ENCODE measurements around the gene VEGFA.

Gene VEGFA

DNA sequence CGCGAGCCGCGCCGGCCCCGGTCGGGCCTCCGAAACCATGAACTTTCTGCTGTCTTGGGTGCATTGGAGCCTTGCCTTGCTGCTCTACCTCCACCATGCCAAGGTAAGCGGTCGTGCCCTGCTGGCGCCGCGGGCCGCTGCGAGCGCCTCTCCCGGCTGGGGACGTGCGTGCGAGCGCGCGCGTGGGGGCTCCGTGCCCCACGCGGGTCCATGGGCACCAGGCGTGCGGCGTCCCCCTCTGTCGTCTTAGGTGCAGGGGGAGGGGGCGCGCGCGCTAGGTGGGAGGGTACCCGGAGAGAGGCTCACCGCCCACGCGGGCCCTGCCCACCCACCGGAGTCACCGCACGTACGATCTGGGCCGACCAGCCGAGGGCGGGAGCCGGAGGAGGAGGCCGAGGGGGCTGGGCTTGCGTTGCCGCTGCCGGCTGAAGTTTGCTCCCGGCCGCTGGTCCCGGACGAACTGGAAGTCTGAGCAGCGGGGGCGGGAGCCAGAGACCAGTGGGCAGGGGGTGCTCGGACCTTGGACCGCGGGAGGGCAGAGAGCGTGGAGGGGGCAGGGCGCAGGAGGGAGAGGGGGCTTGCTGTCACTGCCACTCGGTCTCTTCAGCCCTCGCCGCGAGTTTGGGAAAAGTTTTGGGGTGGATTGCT, 1.3 kb downstream of the VEGFA start:
- H2AFZ ChIP-seq (ENCODE audit: low read depth), result peak overlapping the region; percentile 42
- H3K36me3 ChIP-seq (ENCODE audit: insufficient read depth), result no peaks in the 10 kb centered on the region
- H3K4me3 ChIP-seq (IDR thresholded peaks at IDR 0.05; ENCODE audit: insufficient read depth, low read depth, low read length), result no peak overlapping the region
- H3K27ac ChIP-seq, result peak overlapping the region; percentile 98
- H3K4me2 ChIP-seq, result peak overlapping the region; percentile 87; the same call in 1 of the 2 replicates
- no peaks in the 10 kb centered on the region for H3K27me3 ChIP-seq (ENCODE audit: insufficient read depth, low read depth)
- H3K9ac ChIP-seq, result peak overlapping the region; percentile 100
- H4K20me1 ChIP-seq (ENCODE audit: insufficient read depth), result no peaks in the 10 kb centered on the region; the same call in 1 of the 2 replicates
- peaks cover 64% of the 10 kb centered on the region for H3K79me2 ChIP-seq (ENCODE audit: insufficient read depth, low read depth)
- TF ChIP-seq, protein P1, sequence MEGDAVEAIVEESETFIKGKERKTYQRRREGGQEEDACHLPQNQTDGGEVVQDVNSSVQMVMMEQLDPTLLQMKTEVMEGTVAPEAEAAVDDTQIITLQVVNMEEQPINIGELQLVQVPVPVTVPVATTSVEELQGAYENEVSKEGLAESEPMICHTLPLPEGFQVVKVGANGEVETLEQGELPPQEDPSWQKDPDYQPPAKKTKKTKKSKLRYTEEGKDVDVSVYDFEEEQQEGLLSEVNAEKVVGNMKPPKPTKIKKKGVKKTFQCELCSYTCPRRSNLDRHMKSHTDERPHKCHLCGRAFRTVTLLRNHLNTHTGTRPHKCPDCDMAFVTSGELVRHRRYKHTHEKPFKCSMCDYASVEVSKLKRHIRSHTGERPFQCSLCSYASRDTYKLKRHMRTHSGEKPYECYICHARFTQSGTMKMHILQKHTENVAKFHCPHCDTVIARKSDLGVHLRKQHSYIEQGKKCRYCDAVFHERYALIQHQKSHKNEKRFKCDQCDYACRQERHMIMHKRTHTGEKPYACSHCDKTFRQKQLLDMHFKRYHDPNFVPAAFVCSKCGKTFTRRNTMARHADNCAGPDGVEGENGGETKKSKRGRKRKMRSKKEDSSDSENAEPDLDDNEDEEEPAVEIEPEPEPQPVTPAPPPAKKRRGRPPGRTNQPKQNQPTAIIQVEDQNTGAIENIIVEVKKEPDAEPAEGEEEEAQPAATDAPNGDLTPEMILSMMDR (conservative IDR thresholded peaks at IDR 0.05; ENCODE audit: low read depth, low read length), result no peak
- peaks cover 32% of the 10 kb centered on the region for H3K4me1 ChIP-seq (ENCODE audit: low read depth, poor library complexity, severe bottlenecking)

DNA sequence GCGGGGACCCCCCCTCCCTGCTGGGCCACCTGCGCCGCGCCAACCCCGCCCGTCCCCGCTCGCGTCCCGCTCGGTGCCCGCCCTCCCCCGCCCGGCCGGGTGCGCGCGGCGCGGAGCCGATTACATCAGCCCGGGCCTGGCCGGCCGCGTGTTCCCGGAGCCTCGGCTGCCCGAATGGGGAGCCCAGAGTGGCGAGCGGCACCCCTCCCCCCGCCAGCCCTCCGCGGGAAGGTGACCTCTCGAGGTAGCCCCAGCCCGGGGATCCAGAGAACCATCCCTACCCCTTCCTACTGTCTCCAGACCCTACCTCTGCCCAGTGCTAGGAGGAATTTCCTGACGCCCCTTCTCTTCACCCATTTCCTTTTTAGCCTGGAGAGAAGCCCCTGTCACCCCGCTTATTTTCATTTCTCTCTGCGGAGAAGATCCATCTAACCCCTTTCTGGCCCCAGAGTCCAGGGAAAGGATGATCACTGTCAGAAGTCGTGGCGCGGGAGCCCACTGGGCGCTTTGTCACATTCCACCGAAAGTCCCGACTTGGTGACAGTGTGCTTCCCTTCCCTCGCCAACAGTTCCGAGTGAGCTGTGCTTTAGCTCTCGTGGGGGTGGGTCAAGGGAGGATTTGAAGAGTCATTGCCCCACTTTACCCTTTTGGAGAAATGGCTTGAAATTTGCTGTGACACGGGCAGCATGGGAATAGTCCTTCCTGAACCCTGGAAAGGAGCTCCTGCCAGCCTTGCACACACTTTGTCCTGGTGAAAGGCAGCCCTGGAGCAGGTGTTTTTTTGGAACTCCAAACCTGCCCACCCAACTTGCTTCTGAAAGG, 2.1 kb downstream of the VEGFA start:
- Histone ChIP-seq H2AFZ (ENCODE audit: low read depth) (peak overlapping the region; percentile 42; the same call in 1 of the 2 replicates), H3K4me3 (IDR thresholded peaks at IDR 0.05; ENCODE audit: insufficient read depth, low read depth, low read length) (no peak overlapping the region), H3K79me2 (ENCODE audit: insufficient read depth, low read depth) (peaks cover 71% of the 10 kb centered on the region), H4K20me1 (ENCODE audit: insufficient read depth) (no peaks in the 10 kb centered on the region; the same call in 1 of the 2 replicates), H3K36me3 (ENCODE audit: insufficient read depth) (peaks cover 2% of the 10 kb centered on the region; the same call in 1 of the 2 replicates), H3K27me3 (ENCODE audit: insufficient read depth, low read depth) (no peaks in the 10 kb centered on the region), H3K9ac (peak overlapping the region; percentile 100), H3K27ac (peak overlapping the region; percentile 98), H3K4me1 (ENCODE audit: low read depth, poor library complexity, severe bottlenecking) (peaks cover 38% of the 10 kb centered on the region), H3K4me2 (peak overlapping the region; percentile 80)
- TF ChIP-seq, protein P1 (conservative IDR thresholded peaks at IDR 0.05; ENCODE audit: low read depth, low read length), result no peak

DNA sequence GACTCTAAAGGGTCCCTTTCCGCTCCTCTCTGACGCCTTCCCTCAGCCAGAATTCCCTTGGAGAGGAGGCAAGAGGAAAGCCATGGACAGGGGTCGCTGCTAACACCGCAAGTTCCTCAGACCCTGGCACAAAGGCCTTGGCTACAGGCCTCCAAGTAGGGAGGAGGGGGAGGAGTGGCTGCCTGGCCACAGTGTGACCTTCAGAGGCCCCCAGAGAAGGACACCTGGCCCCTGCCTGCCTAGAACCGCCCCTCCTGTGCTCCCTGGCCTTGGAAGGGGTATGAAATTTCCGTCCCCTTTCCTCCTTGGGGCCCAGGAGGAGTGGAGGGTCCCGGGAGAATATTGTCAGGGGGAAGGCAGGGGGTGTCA, 2.7 kb downstream of the VEGFA start:
- H3K27ac ChIP-seq, result peak overlapping the region; percentile 98
- H3K4me3 ChIP-seq (IDR thresholded peaks at IDR 0.05; ENCODE audit: insufficient read depth, low read depth, low read length), result no peak overlapping the region
- H2AFZ ChIP-seq (ENCODE audit: low read depth), result no peak overlapping the region
- peaks cover 3% of the 10 kb centered on the region; the same call in 1 of the 2 replicates for H3K36me3 ChIP-seq (ENCODE audit: insufficient read depth)
- no peaks in the 10 kb centered on the region for H3K27me3 ChIP-seq (ENCODE audit: insufficient read depth, low read depth)
- peaks cover 38% of the 10 kb centered on the region for H3K4me1 ChIP-seq (ENCODE audit: low read depth, poor library complexity, severe bottlenecking)
- peaks cover 77% of the 10 kb centered on the region for H3K79me2 ChIP-seq (ENCODE audit: insufficient read depth, low read depth)
- peak overlapping the region; percentile 80 for H3K4me2 ChIP-seq
- peak overlapping the region; percentile 100 for H3K9ac ChIP-seq
- H4K20me1 ChIP-seq (ENCODE audit: insufficient read depth), result no peaks in the 10 kb centered on the region; the same call in 1 of the 2 replicates
- TF ChIP-seq, protein P1 (conservative IDR thresholded peaks at IDR 0.05; ENCODE audit: low read depth, low read length), result no peak

DNA sequence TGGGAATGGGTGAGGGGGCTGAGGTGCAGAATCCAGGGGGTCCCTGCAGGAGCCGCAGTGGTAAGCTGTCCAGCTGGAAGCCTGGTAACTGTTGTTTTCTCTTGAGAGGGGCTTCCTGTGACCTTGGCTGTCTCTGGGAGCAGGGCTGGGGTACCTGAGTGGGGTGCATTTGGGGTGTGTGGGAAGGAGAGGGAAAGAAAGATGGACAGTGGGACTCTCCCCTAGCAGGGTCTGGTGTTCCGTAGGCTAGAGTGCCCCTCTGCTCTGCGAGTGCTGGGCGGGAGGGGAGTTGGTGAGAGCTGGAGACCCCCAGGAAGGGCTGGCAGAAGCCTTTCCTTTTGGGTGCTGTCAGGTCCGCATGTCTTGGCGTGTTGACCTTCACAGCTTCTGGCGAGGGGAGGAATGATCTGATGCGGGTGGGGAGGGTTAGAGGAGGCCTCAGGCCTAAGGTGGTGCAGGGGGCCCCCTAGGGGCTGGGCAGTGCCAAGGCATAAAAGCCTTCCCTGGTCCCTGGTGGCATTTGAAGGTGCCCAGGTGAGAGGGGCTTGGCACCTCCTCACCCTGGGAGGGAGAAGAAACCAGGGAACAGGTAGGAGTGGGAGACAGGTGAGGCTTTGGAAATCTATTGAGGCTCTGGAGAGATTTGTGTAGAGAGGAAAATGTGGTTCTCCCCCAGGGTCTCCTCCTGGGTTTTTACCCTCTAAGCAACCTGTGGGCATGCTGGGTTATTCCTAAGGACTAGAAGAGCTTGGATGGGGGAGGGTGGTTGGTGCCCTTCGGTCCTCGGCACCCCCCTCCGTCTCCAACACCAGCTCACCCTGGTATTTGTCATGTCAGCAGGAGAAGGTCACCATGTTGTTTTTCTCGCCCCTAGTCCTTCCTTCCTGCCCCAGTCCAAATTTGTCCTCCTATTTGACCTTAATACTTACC, 3.3 kb downstream of the VEGFA start:
- H3K4me1 ChIP-seq (ENCODE audit: low read depth, poor library complexity, severe bottlenecking), result peaks cover 38% of the 10 kb centered on the region
- TF ChIP-seq, protein P1 (conservative IDR thresholded peaks at IDR 0.05; ENCODE audit: low read depth, low read length), result peak; percentile 90
- peak overlapping the region; percentile 80 for H3K4me2 ChIP-seq
- no peak overlapping the region for H2AFZ ChIP-seq (ENCODE audit: low read depth)
- H3K4me3 ChIP-seq (IDR thresholded peaks at IDR 0.05; ENCODE audit: insufficient read depth, low read depth, low read length), result no peak overlapping the region
- peaks cover 3% of the 10 kb centered on the region; the same call in 1 of the 2 replicates for H3K36me3 ChIP-seq (ENCODE audit: insufficient read depth)
- peak overlapping the region; percentile 98 for H3K27ac ChIP-seq
- H3K27me3 ChIP-seq (ENCODE audit: insufficient read depth, low read depth), result no peaks in the 10 kb centered on the region
- peaks cover under 1% of the 10 kb centered on the region; the same call in 1 of the 2 replicates for H4K20me1 ChIP-seq (ENCODE audit: insufficient read depth)
- H3K79me2 ChIP-seq (ENCODE audit: insufficient read depth, low read depth), result peaks cover 80% of the 10 kb centered on the region
- peak overlapping the region; percentile 100 for H3K9ac ChIP-seq
